GM11168 (cell line): ENCODE data around the gene DDX11.
"Not testable (repeated sequence)": the region's sequence is repeated elsewhere in the genome, so short reads cannot be mapped to it uniquely, and the experiment has no call there.

Experiments
- in situ Hi-C: fragments of 300-500 bp; cut with MboI; formaldehyde crosslinking; loops from one replicate; pipeline ENCODE4 v1.12.0; 2022; ENCODE audit warnings: low sequenced_read_pairs; ENCODE audit not compliant: unreplicated experiment

DDX11 gene

GRCh38 chr12:31096251-31097065 is 22.8 kb downstream of the DDX11 start:
- in situ Hi-C loops, result not testable (repeated sequence)

GRCh38 chr12:31097819-31098218 is 24.2 kb downstream of the DDX11 start:
- in situ Hi-C loops, result not testable (repeated sequence)

GRCh38 chr12:31098363-31098762 is 24.7 kb downstream of the DDX11 start:
- in situ Hi-C loops, result not testable (repeated sequence)

DNA sequence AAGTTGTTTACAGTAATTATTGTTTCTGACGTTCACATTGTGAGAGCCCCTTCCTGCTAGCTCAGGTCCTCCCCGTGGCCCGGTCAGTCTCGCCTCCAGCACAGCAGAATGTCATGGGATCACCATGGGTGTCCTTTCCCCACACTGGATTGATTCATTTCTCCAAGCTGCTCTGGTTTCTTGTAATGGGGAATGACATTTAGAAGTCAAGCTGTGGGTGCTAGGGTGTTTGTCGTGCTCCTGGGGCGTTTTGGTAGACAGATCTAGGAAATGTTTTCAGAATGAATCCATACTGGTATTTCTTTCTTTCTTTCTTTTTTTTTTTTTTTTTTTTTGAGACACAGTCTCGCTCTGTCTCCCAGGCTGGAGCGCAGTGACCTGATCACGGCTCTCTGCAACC is 25.1 kb downstream of the DDX11 start:
- in situ Hi-C loops, result not testable (repeated sequence)

- in situ Hi-C loops, result not testable (repeated sequence)
Observed at GRCh38 chr12:31099434-31099833, 25.8 kb downstream of the DDX11 start.

- in situ Hi-C loops, result loop anchor here (25.0 kb wide), 1 partner anchor 137 kb away; no protein-coding TSS in a partner anchor
Observed at GRCh38 chr12:31100503-31101208, 27.0 kb downstream of the DDX11 start.

DNA sequence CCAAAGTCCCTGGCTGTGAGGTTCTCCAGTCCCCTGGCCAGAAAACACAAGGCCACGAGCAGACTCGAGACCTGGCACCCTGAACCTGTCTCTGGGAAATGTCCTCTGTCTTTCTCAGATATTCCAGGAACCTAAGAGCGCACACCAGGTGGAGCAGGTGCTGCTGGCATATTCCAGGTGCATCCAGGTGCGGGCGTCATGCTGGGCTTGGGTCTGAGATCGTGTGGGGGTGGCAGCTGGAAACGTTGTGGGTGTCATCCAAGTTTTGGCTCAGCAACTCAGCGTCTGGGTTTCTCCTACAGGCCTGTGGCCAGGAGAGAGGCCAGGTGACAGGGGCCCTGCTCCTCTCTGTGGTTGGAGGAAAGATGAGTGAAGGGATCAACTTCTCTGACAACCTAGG is 28.5 kb downstream of the DDX11 start:
- in situ Hi-C loops, result loop anchor here (25.0 kb wide), 1 partner anchor 135 kb away; no protein-coding TSS in a partner anchor

DNA sequence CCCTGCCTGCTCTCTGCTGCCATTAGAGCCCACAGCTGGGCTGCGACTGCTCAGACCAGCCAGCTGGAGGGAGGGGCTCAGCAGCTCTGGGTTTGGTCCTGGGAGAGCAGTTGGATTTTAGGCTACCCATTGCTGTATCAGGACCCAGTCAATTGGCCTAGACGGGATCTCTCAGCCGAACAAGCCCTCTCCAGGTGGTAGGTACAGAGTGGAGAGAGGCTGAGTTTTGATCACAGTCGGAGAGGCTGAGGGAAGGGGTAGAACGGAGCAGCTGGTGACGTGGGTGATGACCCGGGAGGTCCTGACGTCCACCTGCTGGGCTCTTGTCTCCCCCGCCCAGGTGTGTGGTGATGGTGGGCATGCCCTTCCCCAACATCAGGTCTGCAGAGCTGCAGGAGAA is 28.9 kb downstream of the DDX11 start:
- in situ Hi-C loops, result loop anchor here (25.0 kb wide), 1 partner anchor 135 kb away; no protein-coding TSS in a partner anchor

GRCh38 chr12:31103561-31103975 is 29.9 kb downstream of the DDX11 start:
- in situ Hi-C loops, result loop anchor here (25.0 kb wide), 1 partner anchor 134 kb away; no protein-coding TSS in a partner anchor

- in situ Hi-C loops, result loop anchor here (25.0 kb wide), 1 partner anchor 133 kb away; no protein-coding TSS in a partner anchor
Observed at GRCh38 chr12:31104220-31104619, 30.6 kb downstream of the DDX11 start.

- in situ Hi-C loops, result loop anchor here (25.0 kb wide), 1 partner anchor 133 kb away; no protein-coding TSS in a partner anchor
Observed at GRCh38 chr12:31104773-31105172, 31.1 kb downstream of the DDX11 start.

DNA sequence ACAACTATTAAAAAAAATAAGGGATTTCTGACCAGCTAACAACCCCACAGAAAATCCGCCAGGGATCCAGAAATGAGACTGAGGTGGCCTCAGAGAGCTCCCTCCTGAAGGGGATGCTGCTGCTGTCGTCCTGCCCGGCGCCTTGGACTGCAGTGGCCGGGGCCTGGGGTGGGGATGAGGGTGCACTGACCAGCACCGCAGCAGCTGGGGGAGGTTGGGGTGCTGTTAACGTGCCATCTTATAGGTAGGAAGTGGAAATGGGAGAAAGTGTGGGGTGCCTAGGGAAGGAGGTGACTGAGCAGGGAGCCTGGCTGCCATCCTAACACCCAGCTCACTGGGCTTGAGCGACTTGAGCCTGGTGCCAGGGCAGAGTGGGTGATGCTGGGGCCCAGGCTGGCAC is 32.0 kb downstream of the DDX11 start:
- in situ Hi-C loops, result loop anchor here (25.0 kb wide), 1 partner anchor 132 kb away; no protein-coding TSS in a partner anchor

DNA sequence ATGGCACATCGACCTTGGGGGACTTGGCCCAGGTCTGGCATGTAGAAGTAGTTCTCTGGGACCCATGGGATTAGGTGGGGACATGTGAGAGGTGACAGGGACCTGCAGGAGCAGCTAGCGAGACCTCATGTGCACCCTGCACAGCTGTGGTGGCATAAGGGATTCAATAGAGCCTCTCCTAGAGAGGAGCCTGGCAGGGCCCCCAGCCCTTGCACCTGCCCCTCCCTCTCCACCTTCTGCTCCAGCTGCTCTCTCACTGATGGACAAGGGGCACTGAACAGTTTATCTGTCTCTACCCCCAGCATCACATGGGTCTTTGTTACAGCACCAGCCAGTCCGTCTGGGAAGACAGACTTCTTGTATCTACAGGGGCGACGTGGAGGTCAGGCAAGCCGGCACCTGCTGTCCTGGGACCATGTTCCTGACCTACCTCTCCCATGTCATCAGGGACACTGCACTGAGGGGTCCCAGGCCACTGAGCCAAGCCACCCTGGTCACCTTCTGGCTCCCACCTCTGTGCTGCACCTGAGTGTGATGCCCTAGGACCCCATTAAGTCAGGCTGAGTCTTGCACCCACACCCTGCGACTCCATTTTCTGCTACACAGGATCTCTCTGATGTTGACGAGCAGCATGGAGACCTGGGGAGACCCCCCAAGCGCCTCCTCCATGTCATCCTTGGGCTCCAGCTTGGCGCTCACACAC is 32.6 kb downstream of the DDX11 start:
- in situ Hi-C loops, result loop anchor here (25.0 kb wide), 1 partner anchor 131 kb away; no protein-coding TSS in a partner anchor

DNA sequence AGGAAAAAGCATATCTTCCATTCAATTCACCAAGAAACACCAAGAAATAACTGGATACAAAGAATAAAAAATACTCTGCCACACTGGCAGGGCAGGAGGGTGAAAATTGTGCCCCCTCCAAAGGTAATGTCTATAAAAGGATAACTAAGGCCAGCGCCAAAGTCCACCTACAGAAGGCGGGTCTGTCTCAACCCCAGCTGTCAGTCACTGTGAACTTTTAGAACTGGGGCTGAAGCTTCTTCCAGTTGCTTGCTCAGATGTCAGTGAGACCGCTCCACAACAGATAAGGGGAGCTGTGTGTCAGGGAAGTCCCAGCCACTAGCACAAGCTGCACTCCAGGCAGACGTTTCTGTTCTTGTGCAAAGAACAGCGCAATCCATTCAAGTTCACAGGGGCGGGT is 36.1 kb downstream of the DDX11 start:
- in situ Hi-C loops, result loop anchor here (25.0 kb wide), 1 partner anchor 128 kb away; no protein-coding TSS in a partner anchor

GRCh38 chr12:31110263-31110662 is 36.6 kb downstream of the DDX11 start:
- in situ Hi-C loops, result loop anchor here (25.0 kb wide), 1 partner anchor 127 kb away; no protein-coding TSS in a partner anchor

DNA sequence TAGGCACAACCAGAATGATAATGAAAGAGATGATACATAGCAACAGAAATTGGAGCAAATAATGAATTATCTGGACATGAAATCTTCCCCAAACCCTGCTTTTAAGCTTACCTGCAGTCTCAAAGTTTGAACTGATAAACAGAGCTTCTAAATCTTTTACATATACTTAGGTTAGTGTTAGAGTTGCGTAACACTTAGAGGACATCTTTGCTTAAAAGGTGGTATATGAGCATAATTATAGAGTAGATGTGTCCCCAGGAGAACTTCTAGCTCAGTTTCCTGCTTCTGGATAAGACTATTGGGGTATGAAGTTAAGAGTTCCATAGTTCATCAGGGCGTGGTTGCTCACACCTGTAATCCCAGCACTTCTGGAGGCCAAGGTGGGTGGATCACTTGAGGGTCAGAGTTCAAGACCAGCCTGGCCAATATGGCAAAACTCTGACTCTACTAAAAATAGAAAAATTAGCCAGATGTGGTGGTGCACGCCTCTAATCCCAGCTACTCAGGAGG is 41.5 kb downstream of the DDX11 start:
- in situ Hi-C loops, result loop anchor here (25.0 kb wide), 1 partner anchor 122 kb away; no protein-coding TSS in a partner anchor

GRCh38 chr12:31116846-31117202 is 43.2 kb downstream of the DDX11 start:
- in situ Hi-C loops, result loop anchor here (25.0 kb wide), 1 partner anchor 120 kb away; no protein-coding TSS in a partner anchor

GRCh38 chr12:31117203-31118011 is 43.7 kb downstream of the DDX11 start:
- in situ Hi-C loops, result loop anchor here (25.0 kb wide), 1 partner anchor 120 kb away; no protein-coding TSS in a partner anchor
